Measurements from ENCODE around the gene EXOC2.

- no peak for TF ChIP-seq FOXP2 (optimal IDR thresholded peaks at IDR 0.05; ENCODE audit: borderline replicate concordance, extremely low read depth, extremely low read length, insufficient read depth)
- TF ChIP-seq, protein P1, sequence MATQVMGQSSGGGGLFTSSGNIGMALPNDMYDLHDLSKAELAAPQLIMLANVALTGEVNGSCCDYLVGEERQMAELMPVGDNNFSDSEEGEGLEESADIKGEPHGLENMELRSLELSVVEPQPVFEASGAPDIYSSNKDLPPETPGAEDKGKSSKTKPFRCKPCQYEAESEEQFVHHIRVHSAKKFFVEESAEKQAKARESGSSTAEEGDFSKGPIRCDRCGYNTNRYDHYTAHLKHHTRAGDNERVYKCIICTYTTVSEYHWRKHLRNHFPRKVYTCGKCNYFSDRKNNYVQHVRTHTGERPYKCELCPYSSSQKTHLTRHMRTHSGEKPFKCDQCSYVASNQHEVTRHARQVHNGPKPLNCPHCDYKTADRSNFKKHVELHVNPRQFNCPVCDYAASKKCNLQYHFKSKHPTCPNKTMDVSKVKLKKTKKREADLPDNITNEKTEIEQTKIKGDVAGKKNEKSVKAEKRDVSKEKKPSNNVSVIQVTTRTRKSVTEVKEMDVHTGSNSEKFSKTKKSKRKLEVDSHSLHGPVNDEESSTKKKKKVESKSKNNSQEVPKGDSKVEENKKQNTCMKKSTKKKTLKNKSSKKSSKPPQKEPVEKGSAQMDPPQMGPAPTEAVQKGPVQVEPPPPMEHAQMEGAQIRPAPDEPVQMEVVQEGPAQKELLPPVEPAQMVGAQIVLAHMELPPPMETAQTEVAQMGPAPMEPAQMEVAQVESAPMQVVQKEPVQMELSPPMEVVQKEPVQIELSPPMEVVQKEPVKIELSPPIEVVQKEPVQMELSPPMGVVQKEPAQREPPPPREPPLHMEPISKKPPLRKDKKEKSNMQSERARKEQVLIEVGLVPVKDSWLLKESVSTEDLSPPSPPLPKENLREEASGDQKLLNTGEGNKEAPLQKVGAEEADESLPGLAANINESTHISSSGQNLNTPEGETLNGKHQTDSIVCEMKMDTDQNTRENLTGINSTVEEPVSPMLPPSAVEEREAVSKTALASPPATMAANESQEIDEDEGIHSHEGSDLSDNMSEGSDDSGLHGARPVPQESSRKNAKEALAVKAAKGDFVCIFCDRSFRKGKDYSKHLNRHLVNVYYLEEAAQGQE (IDR thresholded peaks at IDR 0.05; ENCODE audit: insufficient read depth in 1 of 2, low read depth in 2 of 2, low read length in 2 of 2), result no peak
- TF ChIP-seq POLR2AphosphoS5 (IDR thresholded peaks at IDR 0.05; ENCODE audit: low read depth, low read length), result no peak
- TF ChIP-seq TAF1 (IDR thresholded peaks at IDR 0.05; ENCODE audit: borderline replicate concordance, insufficient read depth, low read length), result no peak
- no peak for TF ChIP-seq SIN3A (IDR thresholded peaks at IDR 0.05; ENCODE audit: borderline replicate concordance, insufficient read depth, low read length)
Measured at GRCh38 chr6:449057-449430, 243.9 kb downstream of the EXOC2 start.
